Middle frontal gyrus (tissue), 1 donor: ENCODE measurements around the gene MARS1.
"Not testable (repeated sequence)": the region's sequence is repeated elsewhere in the genome, so short reads cannot be mapped to it uniquely, and the experiment has no call there.

Source experiments
- DNase-seq: peaks from one replicate; pipeline ENCODE4 v3.0.0-alpha.2; 2015; ENCODE audit warnings: low spot score; ENCODE audit errors: extremely low spot score

MARS1 gene

DNA sequence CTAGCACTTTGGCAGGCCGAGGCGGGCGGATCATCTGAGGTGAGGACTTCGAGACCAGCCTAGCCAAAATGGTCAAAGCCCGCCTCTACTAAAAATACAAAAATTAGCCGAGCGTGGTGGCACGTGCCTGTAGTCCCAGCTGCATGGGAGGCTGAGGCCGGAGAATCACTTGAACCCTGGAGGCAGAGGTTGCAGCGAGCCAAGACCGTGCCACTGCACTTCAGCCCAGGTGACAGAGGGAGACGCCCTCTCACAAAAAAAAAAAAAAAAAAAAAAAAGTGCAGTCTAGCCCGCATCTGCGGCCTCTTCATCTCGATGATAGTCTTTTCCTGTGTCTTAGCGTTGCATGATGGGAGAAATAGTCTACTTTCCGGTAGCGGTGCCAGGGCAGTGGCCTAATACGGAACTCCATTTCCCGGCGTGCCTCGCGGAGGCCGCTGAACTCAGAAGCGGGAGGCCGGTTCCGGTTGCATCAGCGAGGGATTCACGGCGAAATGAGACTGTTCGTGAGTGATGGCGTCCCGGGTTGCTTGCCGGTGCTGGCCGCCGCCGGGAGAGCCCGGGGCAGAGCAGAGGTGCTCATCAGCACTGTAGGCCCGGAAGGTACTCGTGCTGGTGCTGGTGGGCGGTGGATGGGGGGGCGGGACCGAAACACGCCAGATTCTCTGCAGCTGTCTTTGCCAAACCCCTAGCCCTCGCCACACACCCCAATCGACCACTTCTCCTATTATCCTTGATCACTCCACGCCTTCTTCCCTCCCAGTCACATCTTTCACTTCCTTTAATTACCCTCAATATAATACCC, at the start of gene MARS1:
MARS1 (plus strand) TSS at position 472 of the 805 bp plus-strand sequence; CDS start at position 495, 23 bp downstream.
- peak; percentile 98 for DNase-seq

DNA sequence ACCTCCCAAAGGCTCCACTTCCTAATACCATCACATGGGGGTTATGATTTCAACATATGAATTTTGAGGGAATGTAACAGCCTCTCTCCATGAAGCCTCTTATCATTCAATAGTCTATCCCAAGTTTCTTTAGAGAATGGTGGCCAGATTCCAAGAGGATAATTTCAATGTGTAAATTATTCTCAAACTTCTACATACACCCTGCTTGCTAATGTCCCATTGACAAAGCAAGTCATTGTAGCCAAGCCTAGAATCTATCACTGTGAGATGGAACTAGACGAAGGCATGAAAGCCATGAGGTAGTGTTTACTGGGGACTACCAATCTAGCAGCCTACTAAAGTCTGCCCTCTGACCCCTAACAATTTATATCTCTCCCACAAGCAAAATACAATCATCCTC, 49.5 kb upstream of the MARS1 start:
- no peak for DNase-seq

DNA sequence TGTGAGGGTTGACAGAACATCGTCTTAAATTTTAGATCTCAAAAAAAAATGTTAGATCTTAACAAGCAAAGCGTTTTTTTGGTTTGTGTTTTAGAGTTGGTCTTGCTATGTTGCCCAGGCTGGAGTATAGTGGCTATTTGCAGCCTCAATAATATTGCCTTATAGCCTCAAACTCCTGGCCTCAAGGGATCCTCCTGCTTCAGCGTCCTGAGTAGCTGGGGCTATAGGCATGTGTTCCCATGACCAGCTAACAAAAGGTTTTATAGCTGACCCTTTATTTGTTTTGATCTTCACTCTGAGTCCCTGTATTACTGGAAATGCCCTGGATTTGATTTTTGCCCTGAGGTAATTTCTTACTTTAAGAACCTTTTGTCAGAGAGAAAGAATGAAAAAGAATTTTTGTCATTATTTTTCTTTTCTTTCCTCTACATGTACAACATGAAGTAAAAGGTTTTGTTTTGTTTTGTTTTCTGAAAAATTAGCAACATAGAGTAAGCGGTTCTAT, 48.1 kb upstream of the MARS1 start:
- no peak for DNase-seq

DNA sequence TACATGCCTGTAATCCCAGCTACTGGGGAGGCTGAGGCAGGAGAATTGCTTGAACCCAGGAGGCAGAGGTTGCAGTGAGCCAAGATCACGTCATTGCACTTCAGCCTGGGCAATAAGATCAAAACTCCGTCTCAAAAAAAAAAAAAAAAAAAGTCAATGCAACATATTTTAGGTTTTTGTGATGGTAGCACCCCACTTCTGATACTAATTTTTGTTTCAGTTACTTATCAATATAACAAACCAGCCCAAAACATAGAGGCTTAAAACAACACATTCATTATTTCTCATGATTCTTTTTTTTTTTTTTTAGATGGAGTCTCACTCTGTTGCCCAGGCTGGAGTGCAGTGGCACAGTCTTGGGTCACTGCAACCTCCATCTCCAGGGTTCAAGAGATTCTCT, 46.5 kb upstream of the MARS1 start:
- DNase-seq: not testable (repeated sequence)

DNA sequence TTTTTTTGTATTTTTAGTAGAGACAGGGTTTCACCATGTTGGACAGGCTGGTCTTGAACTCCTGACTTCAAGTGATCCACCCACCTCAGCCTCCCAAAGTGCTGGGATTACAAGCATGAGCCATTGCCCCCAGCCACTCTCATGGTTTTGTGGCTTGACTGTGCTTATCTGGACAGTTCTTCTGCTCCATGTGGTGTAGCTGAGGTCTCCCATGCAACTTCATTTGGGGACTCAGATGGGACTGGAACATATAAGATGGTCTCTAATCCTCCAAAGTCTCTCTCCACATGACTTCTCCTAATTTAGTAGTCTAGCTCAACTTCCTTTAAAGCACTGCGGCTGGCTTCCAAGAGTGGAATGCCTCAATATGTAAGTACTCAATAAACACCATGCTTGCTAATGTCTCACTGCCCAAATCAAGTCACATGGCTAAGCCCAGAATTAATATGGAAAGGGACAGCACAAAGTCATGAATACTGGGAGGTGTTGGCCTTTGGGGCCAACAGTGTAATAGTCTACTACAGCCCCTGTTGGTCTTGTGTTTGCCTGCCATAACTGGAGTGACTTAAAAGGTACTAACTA, 45.9 kb upstream of the MARS1 start:
- DNase-seq: no peak

DNA sequence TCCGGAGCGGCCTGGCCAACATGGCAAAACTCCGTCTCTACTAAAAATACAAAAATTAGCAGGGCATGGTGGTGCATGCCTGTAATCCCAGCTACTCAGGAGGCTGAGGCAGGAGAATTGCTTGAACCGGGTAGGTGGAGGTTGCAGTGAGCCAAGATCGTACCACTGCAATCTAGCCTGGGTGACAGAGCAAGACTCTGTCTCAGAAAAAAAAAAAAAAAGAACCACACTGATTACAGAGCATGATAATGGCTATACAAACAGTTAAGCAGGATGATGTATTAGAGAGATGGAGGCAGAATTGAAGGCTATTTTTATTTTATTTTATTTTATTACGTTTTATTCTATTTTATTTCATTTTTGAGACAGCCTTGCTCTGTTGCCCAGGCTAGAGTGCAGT, 43.5 kb upstream of the MARS1 start:
- DNase-seq: not testable (repeated sequence)

DNA sequence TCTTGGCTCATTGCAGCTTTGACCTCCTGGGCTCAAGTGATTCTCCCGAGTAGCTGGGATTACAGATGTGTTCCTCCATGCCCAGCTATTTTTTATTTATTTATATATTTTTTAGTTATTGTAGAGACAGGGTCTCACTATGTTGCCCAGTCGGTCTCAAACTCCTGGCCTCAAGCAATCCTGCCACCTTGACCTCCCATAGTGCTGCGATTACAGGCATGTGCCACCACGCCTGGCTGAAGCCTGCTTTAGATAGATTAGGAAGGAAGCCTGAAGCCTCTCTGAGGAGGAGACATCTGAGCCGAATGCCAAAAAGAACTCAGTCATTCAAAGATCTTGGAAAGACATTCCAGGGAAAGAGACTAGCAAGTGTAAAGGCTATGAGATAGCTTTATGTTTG, 43.1 kb upstream of the MARS1 start:
- DNase-seq: no peak

DNA sequence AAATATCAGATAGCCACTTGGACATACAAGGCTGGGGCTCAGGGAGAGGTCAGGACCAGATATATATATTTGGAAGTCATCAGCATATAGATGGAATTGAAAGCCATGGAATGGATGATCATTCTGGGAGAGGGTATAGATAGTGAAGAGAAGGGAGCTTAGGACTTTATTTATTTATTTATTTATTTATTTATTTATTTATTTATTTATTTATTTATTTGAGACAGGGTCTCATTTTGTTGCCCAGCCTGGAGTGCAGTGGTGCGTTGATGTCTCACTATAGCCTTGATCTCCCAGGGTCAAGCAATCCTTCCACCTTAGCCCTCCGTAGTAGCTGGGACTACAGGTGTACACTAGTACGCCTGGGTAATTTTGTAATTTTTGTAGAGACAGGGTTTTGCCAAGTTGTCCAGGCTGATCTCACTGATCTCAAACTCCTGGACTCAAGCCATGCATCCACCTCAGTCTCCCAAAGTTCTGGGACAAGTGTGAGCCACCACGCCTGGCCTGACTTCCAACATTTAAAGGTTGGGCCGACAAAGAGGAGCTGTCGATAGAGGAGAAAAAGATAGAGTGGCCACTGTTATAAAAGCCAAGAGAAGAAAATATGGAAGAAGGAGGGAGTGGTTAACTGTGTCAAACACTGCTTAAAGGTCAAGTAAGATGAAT, 41.4 kb upstream of the MARS1 start:
- no peak for DNase-seq

DNA sequence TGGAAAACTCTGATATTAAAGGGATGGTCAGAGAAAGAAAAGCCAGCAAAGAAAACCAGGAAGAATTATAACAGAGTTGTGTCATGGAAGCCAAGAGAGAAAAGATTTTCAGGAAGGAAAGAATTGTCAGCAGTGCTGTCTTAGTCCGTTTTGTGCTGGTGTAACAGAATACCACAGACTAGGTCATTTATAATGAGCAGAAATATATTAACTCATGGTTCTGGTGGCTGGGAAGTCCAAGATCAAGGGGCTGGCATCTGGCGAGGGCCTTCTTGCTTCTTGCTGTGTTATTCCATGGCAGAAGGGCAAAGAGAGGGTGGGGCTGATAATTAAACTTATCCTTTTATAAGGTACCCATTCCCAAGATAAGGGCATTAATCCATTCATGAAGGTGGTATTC, 39.2 kb upstream of the MARS1 start:
- no peak for DNase-seq

DNA sequence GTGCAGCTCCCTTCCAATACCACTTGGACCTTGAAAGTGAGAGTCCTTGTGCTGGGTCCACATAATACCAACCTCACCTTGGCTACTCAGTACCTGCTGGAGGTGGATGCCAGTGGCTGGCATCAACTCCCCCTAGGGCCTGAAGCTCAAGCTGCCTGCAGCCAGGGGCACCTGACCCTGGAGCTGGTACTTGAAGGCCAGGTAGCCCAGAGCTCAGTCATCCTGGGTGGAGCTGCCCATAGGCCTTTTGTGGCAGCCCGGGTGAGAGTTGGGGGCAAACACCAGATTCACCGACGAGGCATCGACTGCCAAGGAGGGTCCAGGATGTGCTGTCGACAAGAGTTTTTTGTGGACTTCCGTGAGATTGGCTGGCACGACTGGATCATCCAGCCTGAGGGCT, 38.5 kb upstream of the MARS1 start:
- no peak for DNase-seq

DNA sequence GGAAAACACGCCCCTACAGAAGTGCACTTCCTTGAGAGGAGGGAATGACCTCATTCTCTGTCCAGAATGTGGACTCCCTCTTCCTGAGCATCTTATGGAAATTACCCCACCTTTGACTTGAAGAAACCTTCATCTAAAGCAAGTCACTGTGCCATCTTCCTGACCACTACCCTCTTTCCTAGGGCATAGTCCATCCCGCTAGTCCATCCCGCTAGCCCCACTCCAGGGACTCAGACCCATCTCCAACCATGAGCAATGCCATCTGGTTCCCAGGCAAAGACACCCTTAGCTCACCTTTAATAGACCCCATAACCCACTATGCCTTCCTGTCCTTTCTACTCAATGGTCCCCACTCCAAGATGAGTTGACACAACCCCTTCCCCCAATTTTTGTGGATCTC, 37.8 kb upstream of the MARS1 start:
- no peak for DNase-seq

DNA sequence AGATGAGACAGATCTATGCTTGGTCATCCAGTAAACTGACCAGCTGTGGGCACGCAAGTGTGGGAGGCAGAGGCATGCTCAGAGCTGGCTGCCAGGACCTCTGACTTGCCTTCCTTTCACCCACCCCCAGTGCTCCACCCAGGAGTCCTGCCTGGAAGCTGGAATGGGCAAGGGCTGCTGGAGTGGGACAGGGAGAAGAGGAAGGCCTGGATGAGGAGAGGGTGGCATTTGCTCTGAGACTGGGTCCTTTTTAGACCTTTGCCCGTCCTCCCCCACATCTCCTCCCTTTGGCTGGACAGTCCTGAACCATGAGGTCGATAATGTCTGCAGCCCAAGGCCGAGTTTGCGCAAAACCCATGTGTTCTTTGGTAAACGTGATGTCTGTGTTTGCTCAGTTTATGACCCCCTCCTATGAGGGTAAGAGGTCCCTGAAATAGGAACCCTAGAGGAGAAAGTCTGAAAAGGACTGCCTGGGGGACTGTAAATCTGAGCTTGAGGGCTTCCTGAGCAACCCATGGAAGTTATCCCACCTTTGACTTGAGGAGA, 36.6 kb upstream of the MARS1 start:
- no peak for DNase-seq

DNA sequence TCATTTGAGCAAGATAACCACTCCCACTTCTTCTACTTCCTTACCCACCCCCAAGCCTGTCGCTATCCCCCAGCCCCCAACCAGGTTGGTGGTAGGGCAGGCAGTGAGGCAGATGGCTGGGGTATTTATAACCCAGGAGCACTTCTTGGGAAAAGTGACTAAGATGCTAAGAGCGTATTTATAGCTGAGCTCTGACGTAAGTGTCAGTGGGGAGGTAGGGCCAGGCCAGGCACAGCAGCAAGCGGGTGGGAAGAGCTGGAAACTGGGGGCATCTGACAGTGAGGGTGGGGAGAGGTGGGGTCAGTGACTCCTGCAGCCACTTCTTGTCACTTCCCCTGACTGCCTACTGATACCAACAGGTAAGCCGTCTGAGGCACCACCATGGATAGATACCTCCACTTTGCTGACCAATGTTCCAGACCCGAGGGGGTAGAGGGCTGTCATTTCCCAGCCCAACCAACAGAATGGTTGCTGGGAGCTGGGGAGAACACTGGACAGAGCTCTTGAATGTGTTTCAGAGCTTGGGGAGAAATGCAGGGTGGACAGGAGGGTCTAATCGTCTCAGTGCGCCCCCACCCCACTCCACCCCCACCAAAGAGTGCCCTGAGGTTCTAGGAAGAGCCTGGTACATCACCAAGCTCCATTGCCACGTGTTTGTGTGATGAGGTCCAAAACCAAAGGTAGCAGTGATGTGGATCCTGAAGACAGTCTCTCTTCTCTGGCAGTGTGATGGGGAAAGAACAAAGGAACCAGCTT, 35.5 kb upstream of the MARS1 start:
- DNase-seq: peak; percentile 65

DNA sequence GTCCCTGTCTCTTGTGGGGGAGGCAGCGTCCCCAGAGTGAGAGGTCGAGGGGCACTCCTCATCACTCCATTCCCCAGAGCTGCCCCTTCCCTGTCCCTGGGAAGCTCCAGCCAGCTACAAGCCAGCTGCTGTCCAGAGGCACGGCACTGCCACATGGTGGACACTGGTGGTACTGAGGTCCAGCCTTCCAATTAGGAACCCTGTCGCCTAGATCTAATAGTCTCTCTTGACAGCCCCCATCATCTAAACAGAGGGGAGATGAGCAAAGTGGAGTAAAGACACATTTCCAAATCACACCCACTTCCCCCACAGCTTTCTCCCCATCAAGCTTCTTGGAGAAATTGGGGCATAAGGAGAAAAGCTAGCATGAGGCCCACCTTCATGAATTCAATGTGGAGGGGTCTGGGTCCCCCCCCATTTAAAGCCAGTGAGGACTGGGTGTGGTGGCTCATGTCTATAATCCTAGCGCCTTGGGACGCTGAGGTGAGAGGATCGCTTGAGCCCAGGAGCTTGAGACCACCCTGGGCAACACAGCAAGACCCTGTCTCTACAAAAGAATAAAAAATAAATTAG, 34.8 kb upstream of the MARS1 start:
- DNase-seq: peak; percentile 72

DNA sequence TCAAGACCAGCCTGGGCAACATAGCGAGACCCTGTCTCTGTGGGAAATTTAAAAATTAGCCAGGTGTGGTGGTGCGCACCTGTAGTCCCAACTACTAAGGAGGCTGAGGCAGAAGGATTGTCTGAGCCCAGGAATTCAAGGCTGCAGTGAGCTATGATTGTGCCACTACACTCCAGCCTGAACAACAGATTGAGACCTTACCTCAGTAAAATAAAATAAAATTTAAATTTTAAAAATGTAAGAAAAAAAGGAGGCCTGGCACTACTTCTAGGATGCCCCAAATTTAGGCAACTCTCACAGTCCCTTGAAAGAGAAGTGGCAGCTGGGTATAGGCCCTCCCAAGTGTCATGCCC, 33.7 kb upstream of the MARS1 start:
- no peak for DNase-seq

DNA sequence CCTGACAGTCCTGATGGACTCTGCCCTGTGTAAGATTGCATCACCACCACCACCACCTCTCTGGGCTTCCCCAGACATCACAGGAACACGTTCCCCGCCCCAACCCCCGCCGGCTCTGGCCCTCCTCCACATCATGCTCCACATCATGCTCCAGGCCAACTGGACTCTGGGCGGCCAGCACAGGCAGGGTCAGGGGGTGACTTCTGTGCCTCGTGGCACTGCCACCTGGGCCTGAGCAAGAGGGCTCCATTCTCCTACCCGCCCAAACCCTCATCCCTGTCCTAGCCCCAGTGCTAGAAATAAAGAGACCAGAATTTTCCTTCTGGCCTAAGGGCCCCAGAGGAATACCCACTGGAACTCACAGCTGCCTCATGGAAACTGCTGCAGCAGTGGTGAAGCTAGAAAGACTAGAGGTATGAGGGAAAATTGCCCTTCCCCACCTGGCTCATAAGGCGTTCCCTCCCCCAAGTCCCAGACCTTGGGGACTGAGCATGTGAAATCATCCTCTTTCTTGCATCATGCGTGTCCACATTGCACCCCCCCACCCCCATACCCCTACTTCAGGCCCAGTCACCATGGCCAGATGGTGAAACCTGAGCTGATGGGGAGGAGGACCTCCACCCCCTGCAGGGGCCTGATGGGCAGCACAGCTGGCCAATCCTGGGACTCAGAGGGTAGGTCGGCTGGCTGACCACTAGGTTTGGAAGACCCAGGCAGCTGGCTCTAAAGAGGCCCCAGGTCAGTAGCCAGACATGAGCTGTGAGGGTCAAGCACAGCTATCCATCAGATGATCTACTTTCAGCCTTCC, 33.1 kb upstream of the MARS1 start, which contains the start of gene INHBE:
INHBE (plus strand) TSS at position 742 of the 808 bp plus-strand sequence. CDS start 230 bp downstream, outside the sequence.
- no peak for DNase-seq

DNA sequence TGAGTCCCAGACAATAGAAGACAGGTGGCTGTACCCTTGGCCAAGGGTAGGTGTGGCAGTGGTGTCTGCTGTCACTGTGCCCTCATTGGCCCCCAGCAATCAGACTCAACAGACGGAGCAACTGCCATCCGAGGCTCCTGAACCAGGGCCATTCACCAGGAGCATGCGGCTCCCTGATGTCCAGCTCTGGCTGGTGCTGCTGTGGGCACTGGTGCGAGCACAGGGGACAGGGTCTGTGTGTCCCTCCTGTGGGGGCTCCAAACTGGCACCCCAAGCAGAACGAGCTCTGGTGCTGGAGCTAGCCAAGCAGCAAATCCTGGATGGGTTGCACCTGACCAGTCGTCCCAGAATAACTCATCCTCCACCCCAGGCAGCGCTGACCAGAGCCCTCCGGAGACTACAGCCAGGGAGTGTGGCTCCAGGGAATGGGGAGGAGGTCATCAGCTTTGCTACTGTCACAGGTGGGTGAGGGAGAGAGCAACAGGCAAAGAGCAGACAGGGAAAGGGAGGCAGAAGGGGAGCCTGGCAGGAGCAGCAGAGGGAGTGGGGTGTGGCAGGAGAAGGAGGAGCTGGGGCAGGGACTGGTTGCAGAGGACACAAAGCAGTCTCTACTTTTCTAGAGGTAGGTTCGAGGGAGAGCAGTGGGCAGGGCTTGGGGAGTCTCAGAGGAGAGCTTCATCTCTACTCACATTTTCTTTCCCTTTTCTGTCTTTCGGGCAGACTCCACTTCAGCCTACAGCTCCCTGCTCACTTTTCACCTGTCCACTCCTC, 32.3 kb upstream of the MARS1 start:
- no peak for DNase-seq

DNA sequence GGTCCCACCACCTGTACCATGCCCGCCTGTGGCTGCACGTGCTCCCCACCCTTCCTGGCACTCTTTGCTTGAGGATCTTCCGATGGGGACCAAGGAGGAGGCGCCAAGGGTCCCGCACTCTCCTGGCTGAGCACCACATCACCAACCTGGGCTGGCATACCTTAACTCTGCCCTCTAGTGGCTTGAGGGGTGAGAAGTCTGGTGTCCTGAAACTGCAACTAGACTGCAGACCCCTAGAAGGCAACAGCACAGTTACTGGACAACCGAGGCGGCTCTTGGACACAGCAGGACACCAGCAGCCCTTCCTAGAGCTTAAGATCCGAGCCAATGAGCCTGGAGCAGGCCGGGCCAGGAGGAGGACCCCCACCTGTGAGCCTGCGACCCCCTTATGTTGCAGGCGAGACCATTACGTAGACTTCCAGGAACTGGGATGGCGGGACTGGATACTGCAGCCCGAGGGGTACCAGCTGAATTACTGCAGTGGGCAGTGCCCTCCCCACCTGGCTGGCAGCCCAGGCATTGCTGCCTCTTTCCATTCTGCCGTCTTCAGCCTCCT, 31.6 kb upstream of the MARS1 start:
- no peak for DNase-seq
